NOMO-1 (cell line): ENCODE data around the gene ZNF536.
"Not testable (repeated sequence)": the region's sequence is repeated elsewhere in the genome, so short reads cannot be mapped to it uniquely, and the experiment has no call there.

Experiments used
- DNase-seq, 2 experiments: peaks; one replicate each; lab custom pipeline; 2025; ENCODE audit not compliant: unreplicated experiment in 2 of 2; lab: John Stamatoyannopoulos, UW

Gene ZNF536

DNA sequence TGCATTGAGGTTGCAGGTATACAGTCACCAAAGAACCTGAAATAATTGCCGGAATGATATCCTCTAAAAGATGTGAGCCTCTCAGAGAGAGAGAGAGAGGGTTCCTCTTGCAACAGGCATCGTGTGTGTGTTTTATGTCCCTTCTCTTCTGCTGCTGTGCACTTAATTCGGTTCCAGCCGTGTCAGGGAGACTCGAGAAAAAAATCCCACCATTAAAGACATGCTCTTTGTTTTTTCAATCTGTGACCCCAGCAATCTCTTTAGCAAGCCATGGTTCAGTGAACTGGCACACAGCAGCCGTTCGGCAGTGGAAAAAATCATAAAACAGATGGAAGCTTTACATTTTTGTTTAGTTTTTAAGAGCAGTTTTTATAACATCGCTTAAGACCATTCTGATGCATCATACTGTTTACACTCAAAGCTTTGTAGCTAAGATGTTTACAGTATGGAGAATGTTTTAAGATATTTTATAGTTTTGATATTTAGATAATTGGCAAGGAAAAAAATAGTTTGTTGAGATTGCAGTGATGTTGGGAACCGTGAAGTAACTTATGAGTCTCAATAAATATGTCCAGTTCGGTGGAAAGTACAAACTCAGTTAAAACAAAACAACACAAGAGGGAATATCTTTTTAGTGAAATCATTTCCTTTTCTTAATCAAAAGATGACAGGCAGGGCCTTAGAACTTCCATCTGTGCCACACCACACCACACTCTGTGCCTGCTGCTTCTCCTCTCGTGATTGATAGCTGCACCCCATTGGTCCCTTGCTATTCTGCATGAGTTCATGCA lies 31.2 kb upstream of the ZNF536 start:
- no peak for DNase-seq

DNA sequence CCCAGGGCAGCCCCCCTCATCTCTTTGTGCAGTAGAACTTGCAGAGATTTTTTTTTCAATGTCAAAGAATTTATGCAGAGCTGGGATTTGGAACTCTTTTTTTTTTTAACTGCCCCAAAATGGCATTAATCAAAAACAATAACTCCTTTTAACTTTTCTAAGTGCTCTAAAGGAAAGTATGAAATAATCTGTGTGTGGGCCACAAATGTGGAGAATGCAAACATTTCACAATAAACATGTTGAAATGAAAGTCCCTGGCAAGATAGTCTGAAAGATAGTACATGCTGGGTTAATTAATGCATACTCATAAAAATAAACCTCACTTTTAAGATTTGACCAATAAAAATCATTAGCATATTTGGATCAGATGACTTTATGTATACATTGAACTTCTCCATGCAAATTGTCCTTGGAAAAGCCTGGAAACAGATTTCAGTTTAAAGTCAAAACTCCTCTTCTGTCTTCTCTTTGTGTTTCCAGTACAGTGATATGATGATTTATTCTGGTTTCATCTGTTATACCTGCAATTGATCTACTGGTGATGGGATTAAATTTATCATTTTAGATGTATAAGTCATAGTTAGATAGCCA lies 30.5 kb upstream of the ZNF536 start:
- DNase-seq = no peak

DNA sequence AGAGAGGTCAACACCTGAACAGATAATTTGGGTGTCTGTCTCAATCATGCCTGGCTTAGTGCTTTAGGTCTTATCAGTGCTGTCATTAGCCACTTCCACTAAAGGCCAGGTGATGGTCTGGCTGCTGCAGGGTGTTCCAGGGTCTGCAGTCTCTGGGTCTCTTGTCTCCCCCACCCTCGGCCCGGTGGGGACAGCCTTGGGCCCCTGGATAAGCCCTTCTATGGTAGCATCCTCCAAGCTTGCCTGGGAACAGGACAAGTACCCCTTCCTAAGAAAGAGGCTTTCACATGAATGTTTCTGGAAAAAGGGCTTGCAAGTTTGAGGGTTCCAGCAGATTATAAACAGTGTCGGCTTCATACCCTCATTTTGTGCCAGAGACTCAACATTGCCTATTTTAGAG lies 29.3 kb upstream of the ZNF536 start:
- DNase-seq = no peak

DNA sequence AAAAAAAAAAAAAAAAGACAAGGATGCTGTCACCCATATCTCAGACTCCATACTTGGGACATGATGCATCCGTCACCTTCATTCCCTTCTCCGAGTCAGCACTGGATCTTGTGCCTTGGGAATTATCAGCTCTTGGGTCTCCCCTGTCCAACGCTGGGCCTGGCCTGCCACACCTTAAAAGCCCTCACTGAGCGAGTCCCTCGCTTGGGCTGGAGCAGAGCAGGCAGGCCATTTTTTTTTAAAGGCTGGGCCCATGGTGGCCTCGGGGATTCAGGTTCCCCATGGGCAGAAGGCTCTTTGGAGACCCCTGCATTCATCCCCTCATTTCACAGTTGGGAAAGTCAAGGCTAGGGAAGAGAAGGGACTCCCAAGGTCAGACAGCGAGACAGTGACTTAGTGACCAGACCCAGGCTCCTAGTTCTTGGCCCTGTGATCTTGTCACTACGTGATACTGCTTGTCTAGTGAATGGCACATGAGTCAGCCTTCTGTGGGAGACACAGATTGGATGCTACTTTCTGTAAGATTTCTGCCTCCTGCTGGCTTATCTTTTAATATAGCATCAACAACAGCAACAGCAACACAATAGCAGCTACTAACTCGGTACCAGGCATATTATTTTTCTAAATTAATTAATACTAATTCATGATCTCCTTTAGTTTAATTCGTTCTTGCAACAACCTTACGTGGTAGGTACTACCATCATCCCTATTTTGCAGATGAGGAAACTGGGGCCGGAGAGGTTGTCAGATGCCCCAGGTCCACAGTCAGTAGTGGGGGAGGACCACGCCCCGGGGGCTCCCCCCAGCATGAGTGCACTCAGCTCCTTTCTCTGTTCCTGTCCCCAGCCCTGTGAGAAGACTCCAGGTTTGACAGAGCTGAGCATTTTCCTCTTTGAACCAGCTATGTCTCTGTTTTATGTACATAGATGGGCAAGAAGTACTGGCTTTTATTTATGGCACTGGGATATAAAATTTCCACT lies 27.4 kb upstream of the ZNF536 start:
- DNase-seq = no peak

DNA sequence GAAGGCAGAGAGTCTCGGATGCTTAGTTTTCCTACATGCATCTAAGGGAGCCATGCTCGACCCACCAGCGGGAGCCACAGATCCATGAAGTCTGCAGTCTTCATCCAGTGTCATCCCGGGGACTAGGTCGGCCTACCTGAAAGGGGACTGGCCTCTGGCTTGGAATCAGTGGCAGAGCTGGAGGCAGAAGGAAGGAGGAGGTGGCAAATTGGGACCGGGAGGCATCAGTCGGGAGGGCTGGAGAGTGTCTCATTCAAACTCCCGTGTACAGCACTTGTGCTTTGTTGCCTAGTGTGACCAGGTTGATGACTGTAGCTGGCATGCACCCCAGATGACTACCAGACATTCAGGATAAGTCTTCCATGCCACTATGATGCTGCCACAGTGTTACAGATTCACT lies 26.5 kb upstream of the ZNF536 start:
- DNase-seq = no peak

DNA sequence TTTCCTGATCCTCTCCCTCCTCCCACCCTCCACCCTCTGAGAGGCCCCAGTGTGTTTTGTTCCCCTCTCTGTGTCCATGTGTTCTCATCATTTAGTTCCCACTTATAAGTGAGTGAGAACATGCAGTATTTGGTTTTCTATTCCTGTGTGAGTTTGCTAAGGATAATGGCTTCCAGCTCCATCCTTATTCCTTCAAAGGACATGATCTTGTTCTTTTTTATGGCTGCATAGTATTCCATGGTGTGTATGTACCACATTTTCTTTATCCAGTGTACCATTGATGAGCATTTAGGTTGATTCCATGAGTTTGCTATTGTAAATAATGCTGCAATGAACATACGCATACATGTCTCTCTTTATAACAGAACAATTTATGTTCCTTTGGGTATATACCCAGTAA lies 25.7 kb upstream of the ZNF536 start:
- not testable (repeated sequence) for DNase-seq

DNA sequence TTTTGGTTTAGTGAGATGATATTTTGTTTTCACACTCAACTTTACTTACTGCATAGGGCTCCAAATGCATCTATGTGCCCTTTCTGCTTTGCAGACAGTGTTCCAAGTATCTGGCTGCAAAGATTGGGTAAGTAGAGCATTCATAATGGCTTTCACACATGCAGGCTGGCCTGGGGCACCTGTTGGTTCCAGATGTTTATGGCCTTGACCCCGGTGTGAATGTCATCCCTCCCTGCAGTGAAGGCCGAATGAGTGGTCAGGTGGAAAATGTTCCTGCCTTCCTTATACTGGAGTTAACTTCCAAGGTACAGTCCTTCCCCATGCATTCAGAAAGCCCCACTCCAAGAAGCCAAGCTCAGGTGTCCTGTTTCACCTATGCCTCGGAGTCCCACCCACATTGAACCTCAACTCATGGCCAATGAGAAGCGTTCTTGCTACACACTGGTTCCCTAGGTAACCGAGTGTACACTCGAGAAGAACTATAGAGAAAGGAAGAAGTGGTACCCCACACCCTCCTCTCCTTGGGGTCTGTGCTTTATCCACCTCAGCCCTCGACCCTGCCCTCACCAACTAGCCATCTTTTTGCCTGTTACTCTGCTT lies 23.0 kb upstream of the ZNF536 start:
- no peak for DNase-seq

DNA sequence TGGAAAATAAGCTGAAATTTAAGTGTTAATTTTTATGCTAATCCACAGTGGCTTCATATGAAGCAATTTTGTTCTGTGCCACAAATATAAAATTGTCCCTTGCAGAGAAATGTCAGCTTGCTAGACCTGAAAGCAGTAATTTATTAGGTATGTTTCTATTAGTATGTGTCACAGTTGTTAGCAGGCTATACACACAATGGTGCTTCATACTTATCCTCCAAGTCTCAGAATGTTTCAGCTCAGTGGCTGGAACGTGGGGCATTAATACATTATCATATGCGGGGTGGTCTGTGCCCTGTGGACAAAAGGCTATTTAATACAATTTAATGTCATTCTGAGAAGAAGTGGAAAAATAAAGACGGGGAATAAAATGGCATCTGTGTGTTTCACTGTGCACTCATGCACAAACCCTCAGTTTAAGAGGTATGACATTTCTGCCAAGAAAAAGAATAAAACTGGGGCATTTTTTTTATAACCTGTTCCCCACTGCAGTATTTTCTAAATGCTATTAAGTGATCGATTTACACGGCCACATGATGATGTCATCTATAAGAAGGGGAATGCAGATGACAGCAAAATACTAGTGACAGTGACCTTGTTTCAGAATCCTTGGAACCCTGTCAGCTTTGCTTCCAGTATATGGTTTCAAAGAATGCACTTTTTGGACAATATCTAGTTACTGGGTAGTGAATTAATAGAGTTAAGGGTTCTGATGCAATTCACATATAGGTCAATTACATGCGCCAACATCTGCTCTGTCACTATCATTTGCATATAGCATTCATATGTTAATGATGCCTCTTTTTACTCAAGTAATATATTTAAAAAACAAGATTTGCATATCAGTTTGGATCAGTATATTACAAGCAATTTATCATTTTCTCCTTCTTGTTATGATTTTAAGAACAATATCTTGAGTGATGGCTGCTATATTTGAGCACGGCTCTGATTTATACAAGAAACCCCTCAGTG lies 21.2 kb upstream of the ZNF536 start:
- DNase-seq = no peak

DNA sequence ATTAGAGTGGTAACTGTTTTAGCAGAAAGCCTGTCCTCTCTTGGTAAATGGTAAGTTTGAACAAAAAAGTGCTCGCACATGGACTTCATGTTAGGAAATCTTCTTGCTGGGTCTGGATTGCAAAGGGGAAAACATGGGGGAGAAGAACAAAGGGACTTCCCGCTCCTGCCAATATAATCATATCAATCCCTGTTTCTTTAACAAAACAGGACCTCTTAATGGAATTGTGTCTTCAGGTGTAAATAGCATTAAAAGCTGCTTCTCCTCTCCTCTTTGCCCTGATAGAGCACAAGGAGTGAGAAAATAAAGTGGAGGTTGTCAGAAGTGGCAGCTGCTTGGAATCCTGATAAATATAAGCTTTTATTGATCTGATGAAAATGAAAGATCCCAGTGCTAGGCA lies 20.4 kb upstream of the ZNF536 start:
- no peak for DNase-seq

DNA sequence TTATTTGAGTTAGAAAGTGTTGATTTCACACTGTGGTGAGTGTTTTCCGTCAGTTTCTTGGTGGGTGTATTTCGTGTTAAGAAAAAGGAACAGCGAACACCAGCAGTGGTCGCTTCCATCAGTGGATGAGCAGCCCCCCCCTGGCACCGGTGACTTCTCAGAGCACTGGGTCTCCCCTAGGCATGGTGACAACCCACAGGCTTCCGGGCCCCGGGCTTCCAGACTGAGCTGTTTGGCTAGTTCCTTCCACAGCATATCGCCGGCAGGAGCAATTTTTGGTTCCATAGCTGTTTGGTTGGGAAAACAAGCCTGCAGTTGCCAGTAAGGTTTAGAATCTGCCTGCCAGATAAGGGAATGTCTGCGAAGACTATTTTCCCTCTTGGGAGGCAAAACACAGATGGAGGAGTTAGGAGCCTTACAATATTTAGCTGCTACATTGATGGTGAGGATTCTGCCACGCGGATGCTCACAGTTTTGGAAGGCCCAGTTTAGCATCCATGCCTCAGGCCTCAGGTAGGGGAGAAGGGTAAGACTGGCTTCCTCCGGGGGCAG lies 18.7 kb upstream of the ZNF536 start:
- no peak for DNase-seq

DNA sequence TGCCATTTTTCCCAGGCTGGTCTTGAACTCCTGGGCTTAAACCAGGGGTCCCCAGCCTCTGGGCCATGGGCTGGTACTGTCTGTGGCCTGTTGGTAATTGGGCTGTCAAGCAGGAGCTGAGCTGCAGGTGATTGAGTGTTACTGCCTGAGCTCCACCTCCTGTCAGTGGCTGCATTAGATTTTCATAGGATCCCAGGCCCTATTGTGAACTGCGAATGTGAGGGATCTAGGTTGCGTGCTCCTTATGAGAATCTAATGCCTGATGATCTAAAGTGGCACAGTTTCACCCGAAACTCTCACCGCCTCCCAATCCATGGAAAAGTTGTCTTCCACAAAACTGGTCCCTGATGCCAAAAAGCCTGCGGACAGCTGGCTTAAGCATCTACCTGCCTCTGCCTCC lies 16.6 kb upstream of the ZNF536 start:
- DNase-seq = no peak

DNA sequence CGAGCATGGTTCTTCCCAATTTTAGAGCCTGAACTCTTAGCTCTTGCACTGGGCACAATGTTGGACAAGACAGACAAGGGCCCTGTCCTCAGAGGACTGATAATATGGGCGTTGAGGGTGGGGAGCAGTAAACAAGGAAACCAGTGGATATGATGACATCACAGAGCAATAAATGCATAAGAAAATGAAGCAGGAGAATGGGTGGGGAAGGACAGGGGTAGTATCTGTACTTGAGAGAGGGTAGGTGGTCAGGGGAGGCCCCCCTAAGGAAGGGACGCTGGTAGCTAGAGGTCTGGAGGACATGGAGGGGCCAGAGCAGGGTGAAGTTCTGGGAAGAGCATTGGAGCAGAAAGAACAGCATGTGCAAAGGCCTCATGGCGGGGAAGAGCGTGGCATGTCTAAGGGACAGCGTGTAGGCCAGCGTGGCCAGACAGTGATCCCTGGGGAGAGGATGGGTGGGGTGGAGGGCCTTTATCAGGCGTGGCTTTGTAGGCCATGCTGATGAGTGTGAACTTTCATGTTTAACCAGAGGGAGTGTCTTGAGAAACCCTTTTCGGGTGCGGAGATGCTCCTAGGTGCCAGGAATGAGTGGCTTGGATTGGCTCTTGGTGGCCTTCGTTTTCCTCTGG lies 15.1 kb upstream of the ZNF536 start:
- DNase-seq = no peak

DNA sequence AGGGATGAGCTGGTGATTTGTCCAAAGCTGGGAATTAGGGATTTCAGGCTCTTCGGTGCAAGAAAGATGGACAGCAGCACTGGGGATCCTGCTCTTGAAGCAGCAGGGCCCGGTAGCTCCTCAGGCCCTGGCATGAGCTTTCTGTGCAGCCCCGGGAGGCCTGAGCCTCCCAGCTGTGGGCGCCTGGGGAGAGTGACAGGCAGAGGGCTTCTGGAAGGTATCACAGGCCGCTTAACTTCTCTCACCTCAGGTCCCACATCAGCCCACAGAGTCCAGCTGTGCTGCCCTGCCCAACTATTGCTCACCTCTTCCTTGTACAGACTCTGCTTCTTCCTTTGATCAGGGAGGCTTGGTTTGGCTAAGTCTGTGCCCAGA lies 14.6 kb upstream of the ZNF536 start:
- DNase-seq = no peak

DNA sequence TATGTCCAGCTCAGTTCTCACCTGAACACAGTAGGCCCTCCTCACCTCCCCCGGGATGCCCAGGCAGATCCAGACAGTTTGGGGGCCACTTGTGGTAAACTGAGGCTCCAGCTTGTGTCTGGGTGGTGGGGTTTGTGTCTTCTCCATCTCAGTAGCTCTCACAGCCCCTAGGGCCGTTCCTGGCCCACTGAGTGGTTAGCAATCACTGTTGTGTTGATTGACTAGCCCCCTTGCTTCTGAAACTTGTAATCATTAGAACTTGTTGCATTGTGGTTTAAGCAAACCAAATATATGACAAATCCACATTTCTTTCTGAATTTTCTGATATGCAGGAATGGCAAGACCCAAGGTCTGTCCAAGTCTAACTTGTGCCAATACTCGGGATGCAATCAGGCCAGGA lies 13.9 kb upstream of the ZNF536 start:
- DNase-seq = no peak

DNA sequence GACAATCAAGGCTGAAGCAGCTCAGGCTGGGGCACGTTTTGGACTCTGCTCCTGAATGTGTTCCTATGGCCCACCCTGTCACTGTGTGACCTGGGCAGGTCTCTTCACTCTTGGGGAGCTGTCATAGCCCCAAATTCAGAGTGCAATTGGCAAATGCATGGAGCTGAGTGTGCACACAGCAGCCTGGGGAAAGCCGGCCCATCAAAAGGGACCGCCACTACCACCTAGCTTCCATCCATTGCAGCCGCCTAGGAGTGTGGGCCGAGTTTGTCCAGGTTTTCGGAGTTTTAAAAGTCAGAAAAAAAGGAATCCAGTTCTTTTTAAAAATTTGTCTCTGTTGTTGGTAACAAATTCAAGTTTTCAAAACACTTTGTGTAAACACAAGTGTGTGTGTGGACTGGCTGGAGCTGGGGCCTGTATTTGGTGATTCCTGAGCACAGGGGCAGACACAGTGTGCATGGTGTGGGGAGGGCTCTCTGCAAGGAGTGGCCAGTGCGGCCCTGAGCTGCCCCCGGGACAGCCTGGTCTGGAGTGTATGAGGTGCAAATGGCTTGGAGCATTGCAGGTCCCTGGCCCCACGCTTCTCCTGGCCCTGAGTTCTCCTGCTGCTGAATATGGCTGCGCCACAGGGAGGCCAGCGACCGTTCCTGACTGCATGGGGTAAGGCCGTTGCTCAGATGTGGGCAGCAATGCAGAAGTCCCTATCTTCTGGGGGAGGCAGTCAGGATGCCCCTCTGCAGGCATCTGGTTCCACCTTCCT lies 13.2 kb upstream of the ZNF536 start:
- no peak for DNase-seq

DNA sequence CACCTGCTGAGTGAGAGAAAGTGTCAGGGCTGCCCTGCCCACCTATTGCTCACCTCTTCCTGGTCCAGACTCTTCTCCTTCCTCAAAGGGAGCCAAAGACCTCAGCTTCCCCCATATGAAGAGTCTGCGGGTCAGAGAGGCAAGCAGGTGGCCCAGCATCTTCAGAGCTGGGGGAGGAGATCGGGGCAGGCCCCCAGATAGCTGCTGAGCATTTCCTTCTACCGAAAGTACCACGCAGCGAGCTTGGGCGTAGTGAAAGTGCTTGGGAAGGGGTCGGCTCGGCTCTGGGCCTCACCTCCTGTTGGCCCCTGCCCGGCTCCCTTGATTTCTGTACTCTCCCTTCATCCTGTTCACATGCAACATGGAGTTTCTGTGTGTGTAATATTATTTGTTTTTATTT lies 12.2 kb upstream of the ZNF536 start:
- DNase-seq = no peak

DNA sequence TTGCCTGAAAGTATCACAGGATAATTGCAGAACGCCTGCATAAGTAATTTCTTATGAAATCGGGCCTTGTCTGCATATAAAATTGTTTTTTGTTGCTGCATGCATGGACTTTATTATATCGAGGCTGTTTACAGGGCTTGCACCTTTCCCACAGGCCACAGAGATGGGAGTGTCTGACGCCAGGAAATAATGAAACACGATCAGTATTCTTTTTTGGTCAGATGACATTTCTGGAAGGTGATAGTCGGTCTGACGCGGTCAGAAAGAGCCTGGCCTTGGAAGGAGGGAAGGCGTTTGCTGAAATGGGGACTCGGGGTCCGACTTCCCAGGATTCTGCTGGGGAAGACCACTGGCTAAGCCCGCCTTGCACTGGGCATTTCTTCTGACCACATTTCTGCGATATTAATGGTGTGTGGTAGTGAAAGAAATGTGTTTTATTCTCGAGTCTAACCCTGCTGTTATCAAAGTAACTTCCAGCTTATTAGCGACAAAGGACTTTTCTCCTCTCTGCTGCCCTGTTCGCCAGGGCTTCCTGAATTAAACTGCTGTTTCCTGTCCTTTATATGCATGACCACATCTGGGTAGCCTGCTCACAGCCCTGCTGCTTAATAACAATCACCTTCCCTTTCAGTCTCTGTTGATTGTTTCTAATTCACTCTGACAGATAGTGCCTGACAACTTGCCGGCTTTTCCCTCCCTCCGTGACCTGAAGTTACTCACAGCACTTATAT lies 11.6 kb upstream of the ZNF536 start:
- no peak for DNase-seq

DNA sequence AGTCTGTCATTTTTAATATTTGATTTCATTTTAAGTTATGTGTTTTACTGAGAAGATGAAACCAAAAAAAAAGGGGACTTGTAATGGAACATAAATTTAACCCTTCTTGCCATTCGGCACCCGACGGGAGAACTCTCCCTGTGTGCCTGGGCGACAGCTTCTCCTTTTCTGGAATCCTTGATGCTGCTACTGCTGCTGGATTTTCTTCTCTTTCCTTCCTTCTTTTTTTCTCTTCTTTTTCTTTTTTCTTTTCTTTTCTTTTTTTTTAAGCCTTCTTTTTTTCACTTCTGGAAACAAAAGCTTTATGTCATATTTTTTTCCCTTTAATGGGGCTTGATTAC lies 11.1 kb upstream of the ZNF536 start:
- DNase-seq = no peak
